NCI-H2171 treated with DMSO at 0.1 percent for 48 hours (cell line): Measurements from ENCODE around the gene CGRRF1.
A peak's percentile ranks its signal among the peaks of the same experiment; 100 is the strongest.

Source experiments
- DNase-seq: peaks from one replicate; lab custom pipeline; 2025; lab: John Stamatoyannopoulos, UW

The CGRRF1 gene

DNA sequence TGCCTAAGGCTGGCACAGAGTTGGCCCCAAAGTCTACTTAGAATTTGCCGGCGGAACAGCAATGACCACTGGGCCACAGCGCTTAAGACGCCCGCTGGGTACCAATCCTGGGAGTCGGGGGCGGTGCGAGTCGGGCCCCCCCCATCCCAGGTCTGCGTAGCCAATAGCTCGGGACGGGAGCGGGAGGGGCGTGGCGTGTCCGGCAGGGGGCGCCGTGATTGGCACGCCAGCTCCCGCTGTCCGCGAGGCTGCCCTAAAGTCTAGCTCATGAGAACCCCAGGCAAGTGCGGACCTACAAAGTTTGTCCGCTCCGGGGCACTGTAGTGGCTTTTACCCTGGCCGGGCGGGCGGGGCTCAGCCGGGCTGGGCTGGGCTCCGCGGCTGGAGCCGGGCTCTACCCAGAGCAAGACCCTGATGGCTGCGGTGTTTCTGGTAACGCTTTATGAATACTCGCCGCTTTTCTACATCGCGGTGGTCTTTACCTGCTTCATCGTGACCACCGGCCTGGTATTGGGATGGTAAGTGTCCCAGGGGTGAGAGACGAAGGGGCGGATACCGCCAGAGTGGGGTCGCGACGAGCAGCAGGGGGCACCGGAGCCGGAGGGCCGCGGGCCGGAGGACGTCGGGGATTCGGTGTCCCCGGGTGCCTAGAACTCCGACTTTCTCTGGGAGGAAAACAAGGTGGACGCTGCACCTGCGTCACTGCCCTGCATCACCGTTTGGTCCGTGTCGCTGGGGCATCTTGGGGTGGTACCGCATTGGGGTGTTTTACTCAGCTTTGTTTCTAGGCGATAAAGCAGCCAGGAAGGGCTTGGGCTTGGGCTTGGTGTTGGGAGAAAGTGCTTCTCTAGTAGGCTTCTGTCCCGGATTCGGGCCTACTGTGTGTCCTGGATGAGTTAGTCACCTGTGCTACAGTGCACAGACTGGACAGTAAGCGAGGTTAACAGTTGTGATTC, at the start of gene CGRRF1:
Gene CGRRF1 (plus strand): TSS at position 361 of the 956 bp plus-strand sequence. CDS start 54 bp downstream, at position 415.
- DNase-seq = peak; percentile 98

DNA sequence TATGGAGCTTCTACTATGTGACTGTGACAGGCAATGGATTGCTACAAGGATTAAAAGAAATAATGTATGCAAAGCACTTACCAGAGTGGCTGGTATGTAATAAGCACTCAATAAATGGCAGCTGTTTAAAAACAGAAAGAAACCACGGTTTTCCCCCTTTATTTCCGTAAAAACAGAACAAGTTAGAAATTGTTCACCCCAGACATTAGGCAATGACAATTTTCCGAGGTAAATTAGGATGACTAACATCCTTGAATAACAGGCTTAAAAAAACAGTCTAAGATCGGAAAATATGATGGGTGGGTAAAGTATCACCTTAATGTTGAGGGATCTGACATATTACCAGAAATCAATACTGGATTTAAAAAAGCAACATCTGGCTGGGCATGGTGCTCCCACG, 47.7 kb upstream of the CGRRF1 start:
- DNase-seq = no peak

DNA sequence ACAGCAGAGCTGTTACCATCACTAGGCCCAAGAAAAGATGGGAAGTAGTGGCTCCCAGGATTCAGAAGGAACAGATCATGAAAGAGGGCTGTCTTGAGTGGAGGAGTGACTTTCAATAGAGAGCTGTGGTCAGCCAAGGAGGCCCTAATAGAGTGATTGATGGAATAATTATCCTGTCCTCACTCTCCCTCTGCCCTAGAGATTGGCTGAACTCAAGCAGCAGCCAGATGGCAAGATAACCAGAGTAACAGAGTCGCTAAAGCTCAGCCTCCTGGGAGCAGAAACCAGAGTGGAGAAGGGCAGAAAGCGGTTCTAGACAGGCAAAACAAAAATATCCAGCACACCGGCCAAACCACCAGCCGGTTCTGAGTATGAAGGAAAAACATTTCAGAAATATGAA, 44.1 kb upstream of the CGRRF1 start:
- DNase-seq = peak; percentile 70

GRCh38 chr14:54467280-54467679, 42.4 kb upstream of the CGRRF1 start:
- no peak for DNase-seq

DNA sequence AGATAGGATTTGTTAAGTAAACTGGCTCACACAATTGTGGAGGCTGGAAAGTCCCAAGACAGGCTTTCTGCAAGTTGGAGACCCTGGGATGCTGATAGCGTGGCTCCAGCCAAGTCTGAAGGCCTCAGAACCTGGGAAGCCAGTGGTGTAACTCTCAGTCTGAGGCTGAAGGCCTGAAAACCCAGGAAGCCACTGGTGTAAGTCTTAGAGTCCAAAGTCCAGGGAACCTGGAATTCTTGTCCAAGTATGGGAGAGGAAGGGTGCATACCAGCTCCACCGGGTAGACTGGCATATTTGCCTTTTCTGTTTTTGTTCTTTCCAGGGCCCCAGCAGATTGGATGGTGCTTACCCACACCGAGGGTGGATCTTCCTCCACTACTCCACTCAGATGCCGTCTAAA, 39.0 kb upstream of the CGRRF1 start:
- DNase-seq = no peak

DNA sequence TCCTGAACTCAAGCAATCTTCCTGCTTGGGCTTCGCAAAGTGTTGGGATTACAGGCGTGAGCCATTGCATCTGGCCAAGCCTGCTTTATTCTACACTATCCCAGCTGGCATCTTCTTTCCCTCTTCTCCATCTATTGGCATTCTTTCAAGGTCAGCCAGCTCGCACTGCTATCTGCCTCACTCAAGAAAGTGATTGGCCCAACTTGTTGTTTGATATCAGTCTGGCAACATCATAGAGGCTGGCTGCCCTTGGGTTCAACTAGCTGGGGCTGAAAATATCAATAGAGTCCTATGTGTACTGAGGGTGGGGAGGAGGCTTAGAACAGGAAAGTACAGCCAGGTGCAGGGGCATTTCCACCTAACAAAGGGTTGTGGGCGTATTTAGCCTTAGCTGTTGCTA, 38.1 kb upstream of the CGRRF1 start:
- DNase-seq = no peak

DNA sequence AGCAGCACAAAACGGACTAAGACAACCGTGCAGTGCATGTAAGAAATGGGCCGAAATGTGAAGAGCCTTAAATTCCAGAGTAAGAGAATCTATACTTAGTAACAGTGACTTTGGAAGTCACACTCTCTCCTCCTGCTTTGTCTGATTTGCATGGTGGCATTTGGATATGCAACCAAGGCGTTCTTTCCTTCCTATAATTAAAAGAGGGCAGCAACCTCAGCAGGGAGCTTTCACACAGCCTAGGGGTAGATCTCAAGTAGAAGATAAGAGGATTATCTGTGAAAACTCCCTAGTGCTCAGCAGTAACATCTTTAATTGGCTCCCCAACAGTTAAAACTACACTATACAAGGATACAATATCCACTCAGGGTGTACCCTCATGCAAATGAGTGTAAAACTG, 37.4 kb upstream of the CGRRF1 start:
- DNase-seq = no peak

GRCh38 chr14:54474232-54474793, 35.4 kb upstream of the CGRRF1 start:
- DNase-seq = no peak

DNA sequence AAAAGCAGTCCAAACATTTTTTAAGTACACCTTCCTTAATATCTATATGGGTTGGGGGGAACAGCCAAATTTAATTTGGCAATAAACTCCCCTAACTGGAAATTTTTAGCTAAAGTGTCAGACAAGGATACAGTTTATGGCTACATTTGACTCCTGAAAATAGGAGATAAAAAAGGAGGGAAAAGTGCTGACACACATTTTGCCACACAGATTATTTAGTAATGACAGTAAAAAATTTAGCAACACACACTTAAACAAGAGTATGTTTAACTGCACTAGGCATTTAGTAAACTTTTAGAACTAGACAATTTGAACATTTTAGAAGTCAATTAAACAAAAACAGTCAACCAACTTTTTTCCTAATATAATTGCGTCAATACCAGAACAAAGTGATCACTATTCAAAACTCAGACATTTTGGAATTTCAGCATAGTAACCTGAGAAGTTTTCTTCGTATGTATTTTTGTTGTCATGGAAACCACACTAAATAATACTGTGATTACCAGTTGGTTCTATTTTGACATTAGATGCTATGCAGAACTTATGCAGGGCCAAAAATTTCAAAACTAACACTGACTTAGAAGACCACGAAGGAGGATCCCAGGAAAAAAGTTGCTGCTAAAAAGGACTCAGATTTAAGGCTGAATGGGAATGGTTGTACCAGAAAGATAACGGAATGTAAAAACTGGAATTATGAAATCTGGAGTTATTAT, 34.4 kb upstream of the CGRRF1 start:
- no peak for DNase-seq

DNA sequence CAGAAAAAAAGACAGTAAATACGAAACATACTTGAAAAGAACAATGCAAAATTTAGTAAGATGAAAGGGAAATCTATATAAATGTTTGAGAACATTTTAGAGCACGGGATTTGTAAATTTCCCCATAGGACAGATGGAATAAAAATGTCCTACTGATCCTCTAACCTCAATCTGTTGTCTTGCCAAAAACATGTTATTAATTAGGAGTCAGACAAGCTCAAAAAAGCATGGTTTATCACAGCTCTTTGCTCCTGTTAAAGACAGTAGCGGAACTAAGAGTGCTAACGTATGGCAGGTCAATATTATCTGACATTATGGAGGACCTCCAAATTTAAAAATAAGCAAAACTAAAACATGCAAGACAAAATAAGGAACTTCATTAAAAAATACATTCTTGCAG, 33.8 kb upstream of the CGRRF1 start:
- no peak for DNase-seq

DNA sequence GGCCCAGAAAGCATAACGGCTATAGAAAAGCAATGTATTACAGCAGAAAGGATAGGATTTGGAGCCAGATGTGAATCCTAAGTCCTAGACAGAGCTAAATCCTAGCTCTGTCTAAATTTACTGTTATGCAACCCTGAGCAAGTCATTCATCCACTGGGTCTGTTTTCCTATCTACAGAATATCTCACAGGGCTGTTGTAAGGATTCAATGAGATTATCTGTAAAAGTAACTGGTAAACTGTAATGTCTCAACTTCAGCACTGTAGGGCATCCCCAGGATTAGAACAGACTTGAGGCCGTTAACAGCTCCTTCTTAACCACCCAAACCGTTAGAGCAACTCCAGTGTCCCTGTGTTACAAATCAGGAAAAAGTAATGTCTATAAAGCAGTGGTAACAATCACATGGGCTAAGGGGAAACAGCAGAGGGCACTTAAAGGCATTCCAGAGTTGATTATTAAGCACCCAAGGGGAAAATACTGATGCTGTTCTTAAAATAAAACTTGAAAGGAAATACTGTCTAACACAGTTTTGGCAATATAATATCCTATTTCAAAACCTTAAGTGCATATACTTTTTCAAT, 31.0 kb upstream of the CGRRF1 start:
- DNase-seq = no peak

GRCh38 chr14:54480830-54481562, 28.7 kb upstream of the CGRRF1 start:
- DNase-seq = no peak

GRCh38 chr14:54481695-54482094, 28.0 kb upstream of the CGRRF1 start:
- no peak for DNase-seq

- no peak for DNase-seq
These were observed 26.5 kb upstream of the CGRRF1 start for GRCh38 chr14:54483073-54483745.

- no peak for DNase-seq
These were observed 25.9 kb upstream of the CGRRF1 start for GRCh38 chr14:54483846-54484245.

DNA sequence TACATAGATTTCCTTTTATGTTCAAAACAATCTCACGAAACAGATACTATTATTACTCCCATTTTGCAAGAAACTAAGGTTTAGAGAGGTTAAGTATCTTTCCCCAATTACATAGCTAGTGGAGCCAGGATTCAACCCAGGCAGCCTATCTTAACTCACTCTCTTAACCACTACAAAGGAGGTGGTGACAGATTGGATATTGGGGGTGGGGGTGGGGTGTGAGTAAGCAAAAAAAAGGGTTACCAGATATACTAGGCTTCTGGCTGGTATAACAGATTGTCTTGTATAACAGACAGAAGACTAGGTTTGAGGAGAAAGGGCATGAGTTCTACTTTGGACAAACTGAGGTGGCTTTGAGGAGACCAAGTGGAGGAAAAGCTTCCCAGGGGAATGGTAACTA, 23.0 kb upstream of the CGRRF1 start:
- peak; percentile 24 for DNase-seq

DNA sequence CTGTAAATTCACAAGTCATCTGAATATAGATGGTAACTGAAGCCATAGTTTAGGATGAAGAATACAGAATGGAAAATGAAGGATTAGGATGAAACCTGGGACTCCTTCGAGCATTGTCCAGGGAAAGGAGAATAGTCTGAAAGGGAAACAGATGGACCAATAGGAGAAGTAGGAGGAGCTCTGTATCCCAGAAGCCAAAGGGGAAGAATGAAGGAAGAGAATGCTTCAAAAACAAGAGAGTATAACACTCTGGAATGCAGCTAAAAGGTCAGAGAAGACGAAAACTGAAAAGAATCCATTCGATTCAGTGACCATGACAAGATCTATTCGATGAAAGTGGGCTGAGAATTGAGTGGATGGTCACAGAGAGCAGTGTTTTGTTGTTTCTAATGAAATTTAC, 21.9 kb upstream of the CGRRF1 start:
- peak; percentile 17 for DNase-seq

DNA sequence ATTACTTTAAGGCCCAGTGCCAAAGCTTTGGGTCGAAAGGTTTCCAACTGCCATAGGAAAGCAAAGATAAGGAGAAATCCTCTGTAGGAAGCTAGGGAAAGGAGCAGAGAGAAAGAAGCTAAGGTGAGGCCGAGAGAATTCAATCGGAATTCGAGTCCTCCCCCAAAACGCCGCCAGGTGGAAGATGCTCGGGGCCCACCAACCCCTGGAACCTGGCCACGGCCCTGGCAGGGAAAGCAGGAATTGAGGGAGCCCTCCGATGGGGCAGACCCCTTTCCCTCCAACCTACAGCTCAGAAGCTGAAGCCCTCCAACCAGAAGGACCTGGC, 21.4 kb upstream of the CGRRF1 start:
- DNase-seq = peak; percentile 58

GRCh38 chr14:54488646-54489317, 20.9 kb upstream of the CGRRF1 start, which contains the start of gene GMFB:
Gene GMFB (minus strand): TSS chr14:54488980. CDS start chr14:54488927, 53 bp downstream.
- DNase-seq = peak; percentile 86

- DNase-seq = no peak
These were observed 20.4 kb upstream of the CGRRF1 start for GRCh38 chr14:54489318-54489683.
